B cell (primary cell): ENCODE measurements around the gene TESMIN.

ENCODE experiments used
- EZH2 ChIP-seq: IDR thresholded peaks from 2 replicates; pipeline ENCODE4 v1.6.1; 2012; ENCODE audit warnings: borderline replicate concordance, low read depth, mild to moderate bottlenecking, moderate library complexity, low read length; ENCODE audit not compliant: insufficient read depth, poor library complexity, severe bottlenecking
- TF ChIP-seq, protein P1 (sequence below): fragments of 200-600 bp; IDR thresholded peaks from one replicate; pipeline ENCODE4 v1.8.0; 2022; ENCODE audit warnings: antibody characterized with exemption, mild to moderate bottlenecking

DNA sequence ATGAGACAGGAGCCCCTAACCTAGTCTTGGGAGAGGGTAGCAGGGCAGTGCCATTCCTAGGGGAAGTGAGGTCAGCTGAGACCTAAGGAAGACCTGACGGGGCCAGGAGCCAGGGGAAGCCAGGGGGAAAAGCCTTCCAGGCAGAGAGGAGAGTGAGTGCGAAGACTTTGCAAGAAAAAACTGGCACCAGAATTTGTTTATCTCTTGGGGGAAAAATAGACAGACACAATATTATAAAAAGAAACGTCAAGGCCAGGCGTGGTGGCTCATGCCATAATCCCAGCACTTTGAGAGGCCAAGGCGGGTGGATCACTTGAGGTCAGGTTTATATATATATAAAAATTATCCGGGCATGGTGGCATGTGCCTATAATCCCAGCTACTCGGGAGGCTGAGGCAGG, 26.9 kb upstream of the TESMIN start:
- TF ChIP-seq, protein P1, sequence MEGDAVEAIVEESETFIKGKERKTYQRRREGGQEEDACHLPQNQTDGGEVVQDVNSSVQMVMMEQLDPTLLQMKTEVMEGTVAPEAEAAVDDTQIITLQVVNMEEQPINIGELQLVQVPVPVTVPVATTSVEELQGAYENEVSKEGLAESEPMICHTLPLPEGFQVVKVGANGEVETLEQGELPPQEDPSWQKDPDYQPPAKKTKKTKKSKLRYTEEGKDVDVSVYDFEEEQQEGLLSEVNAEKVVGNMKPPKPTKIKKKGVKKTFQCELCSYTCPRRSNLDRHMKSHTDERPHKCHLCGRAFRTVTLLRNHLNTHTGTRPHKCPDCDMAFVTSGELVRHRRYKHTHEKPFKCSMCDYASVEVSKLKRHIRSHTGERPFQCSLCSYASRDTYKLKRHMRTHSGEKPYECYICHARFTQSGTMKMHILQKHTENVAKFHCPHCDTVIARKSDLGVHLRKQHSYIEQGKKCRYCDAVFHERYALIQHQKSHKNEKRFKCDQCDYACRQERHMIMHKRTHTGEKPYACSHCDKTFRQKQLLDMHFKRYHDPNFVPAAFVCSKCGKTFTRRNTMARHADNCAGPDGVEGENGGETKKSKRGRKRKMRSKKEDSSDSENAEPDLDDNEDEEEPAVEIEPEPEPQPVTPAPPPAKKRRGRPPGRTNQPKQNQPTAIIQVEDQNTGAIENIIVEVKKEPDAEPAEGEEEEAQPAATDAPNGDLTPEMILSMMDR = no peak
- TF ChIP-seq EZH2 = no peak
